GM19324 (cell line): ENCODE results near the gene SREBF1.

ENCODE experiments used
- ATAC-seq: cut with Tn5 transposase; IDR thresholded peaks from one replicate; pipeline ENCODE4 v1.9.1; 2021; ENCODE audit warnings: mild to moderate bottlenecking, moderate library complexity; ENCODE audit not compliant: unreplicated experiment, low FRiP score

SREBF1 gene

GRCh38 chr17:17826942-17827785, 9.6 kb downstream of the SREBF1 start:
- ATAC-seq = no peak

- ATAC-seq = no peak
These were observed 10.5 kb downstream of the SREBF1 start for GRCh38 chr17:17826342-17826713.

- ATAC-seq = no peak
These were observed 11.8 kb downstream of the SREBF1 start for GRCh38 chr17:17824783-17825614.

- no peak for ATAC-seq
These were observed 12.5 kb downstream of the SREBF1 start for GRCh38 chr17:17824119-17824782.

GRCh38 chr17:17823433-17824118, 13.2 kb downstream of the SREBF1 start:
- ATAC-seq = peak; percentile 79

GRCh38 chr17:17822616-17823015, 14.2 kb downstream of the SREBF1 start:
- ATAC-seq = no peak

GRCh38 chr17:17822189-17822588, 14.6 kb downstream of the SREBF1 start:
- ATAC-seq = no peak

- ATAC-seq = no peak
These were observed 16.2 kb downstream of the SREBF1 start for GRCh38 chr17:17820463-17821158.

GRCh38 chr17:17820046-17820445, 16.7 kb downstream of the SREBF1 start:
- ATAC-seq = no peak

- no peak for ATAC-seq
These were observed 17.2 kb downstream of the SREBF1 start for GRCh38 chr17:17819561-17819995.

GRCh38 chr17:17819111-17819510, 17.7 kb downstream of the SREBF1 start:
- ATAC-seq = no peak

- no peak for ATAC-seq
These were observed 18.7 kb downstream of the SREBF1 start for GRCh38 chr17:17818088-17818526.

GRCh38 chr17:17817552-17817947, 19.2 kb downstream of the SREBF1 start:
- ATAC-seq = no peak

- no peak for ATAC-seq
These were observed 19.8 kb downstream of the SREBF1 start for GRCh38 chr17:17816831-17817551.

- no peak for ATAC-seq
These were observed 20.5 kb downstream of the SREBF1 start for GRCh38 chr17:17816240-17816814.

GRCh38 chr17:17815436-17816200, 21.2 kb downstream of the SREBF1 start:
- ATAC-seq = no peak

GRCh38 chr17:17815062-17815406, 21.8 kb downstream of the SREBF1 start:
- no peak for ATAC-seq
